Testis (tissue), 3 donors: ENCODE measurements around the gene ASCC1. TPM values are rescaled to one million over a fixed set of nuclear protein-coding genes. Genes with fewer than 3 reads are reported as not detected.

Source experiments
- DNase-seq: peaks from one replicate; pipeline ENCODE4 v3.0.0-alpha.2; 2019
- H3K27ac ChIP-seq, 2 donors: fragments of 200-600 bp; sonication (generic); one replicate each; pipeline ENCODE4 v1.5.1; 2019
- H3K27me3 ChIP-seq: fragments of 200-600 bp; sonication (generic); one replicate; pipeline ENCODE4 v1.5.1; 2019
- H3K36me3 ChIP-seq: fragments of 200-600 bp; sonication (generic); one replicate; pipeline ENCODE4 v1.5.1; 2017; ENCODE audit warnings: low read depth; ENCODE audit errors: missing control alignments
- H3K4me1 ChIP-seq: fragments of 200-600 bp; sonication (generic); one replicate; pipeline ENCODE4 v1.5.1; 2019
- H3K4me3 ChIP-seq, 2 donors: fragments of 200-600 bp; sonication (generic); one replicate each; pipeline ENCODE4 v1.5.1; 2017 to 2019
- H3K9me3 ChIP-seq: fragments of 200-600 bp; sonication (generic); one replicate; pipeline ENCODE4 v1.5.1; 2017
- POLR2A ChIP-seq: fragments of 450-650 bp; IDR thresholded peaks from one replicate; pipeline ENCODE4 v1.6.1; 2017; ENCODE audit warnings: antibody characterized with exemption, mild to moderate bottlenecking, moderate library complexity
- WGBS, 2 donors: methylation state at CpG; one replicate each; pipeline ENCODE4 v1.1.5; 2018; 5-methylcytosine and 5-hydroxymethylcytosine counted together
- intact Hi-C: fragments of 100-400 bp; cut with DNase I; formaldehyde crosslinking; loops from one replicate; pipeline ENCODE4 v1.15.1; 2023; ENCODE audit warnings: low total_unique reads
- polyA plus RNA-seq: library from polyadenylated mRNA; stranded (reverse); fragments of 350-450 nt; fragmentation: Illumina TruSeq; extraction: RNeasy Lipid Tissue Mini Kit (QIAGEN cat#74804); gene quantifications from one replicate; pipeline ENCODE4 v1.2.3, GENCODE V29; 2014; ENCODE audit warnings: low read depth, low replicate concordance; ENCODE audit not compliant: insufficient read depth
- total RNA-seq, 2 donors: library from RNA; depleted of rRNA; stranded (reverse); fragments of >200 nt; gene quantifications; one replicate each; pipeline ENCODE4 v1.2.3, GENCODE V29; 2016
- TF ChIP-seq, protein P1 (sequence below), 3 experiments: fragments of 450-650 bp in 2 of 3; fragments of 200-600 bp in 1 of 3; sonication (generic) in 1 of 3; IDR thresholded peaks; one replicate each; pipeline ENCODE4 v1.5.1; 2016 to 2019; ENCODE audit warnings: antibody characterized with exemption in 3 of 3, mild to moderate bottlenecking in 2 of 3, moderate library complexity in 1 of 3

Gene ASCC1
- total and polyA plus RNA-seq, 3 donors from 2014 or later, result 47.4 to 58.3 (median 48.8) TPM

- Histone ChIP-seq H3K4me3 (no peak overlapping the region), H3K36me3 (no peaks in the 10 kb centered on the region), H3K27me3 (no peaks in the 10 kb centered on the region), H3K27ac (peak overlapping the region; percentile 41 to 72), H3K9me3 (no peaks in the 10 kb centered on the region), H3K4me1 (peaks cover 54% of the 10 kb centered on the region)
- intact Hi-C loops, result no loop called here
- DNase-seq, result no peak
- WGBS, 2 donors, result 36 to 67% methylated on average over 12 to 13 of the region's 13 CpGs
- TF ChIP-seq, protein P1, sequence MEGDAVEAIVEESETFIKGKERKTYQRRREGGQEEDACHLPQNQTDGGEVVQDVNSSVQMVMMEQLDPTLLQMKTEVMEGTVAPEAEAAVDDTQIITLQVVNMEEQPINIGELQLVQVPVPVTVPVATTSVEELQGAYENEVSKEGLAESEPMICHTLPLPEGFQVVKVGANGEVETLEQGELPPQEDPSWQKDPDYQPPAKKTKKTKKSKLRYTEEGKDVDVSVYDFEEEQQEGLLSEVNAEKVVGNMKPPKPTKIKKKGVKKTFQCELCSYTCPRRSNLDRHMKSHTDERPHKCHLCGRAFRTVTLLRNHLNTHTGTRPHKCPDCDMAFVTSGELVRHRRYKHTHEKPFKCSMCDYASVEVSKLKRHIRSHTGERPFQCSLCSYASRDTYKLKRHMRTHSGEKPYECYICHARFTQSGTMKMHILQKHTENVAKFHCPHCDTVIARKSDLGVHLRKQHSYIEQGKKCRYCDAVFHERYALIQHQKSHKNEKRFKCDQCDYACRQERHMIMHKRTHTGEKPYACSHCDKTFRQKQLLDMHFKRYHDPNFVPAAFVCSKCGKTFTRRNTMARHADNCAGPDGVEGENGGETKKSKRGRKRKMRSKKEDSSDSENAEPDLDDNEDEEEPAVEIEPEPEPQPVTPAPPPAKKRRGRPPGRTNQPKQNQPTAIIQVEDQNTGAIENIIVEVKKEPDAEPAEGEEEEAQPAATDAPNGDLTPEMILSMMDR (IDR thresholded peaks at IDR 0.05), result no peak
These were observed 148.5 kb downstream of the ASCC1 start for GRCh38 chr10:72067463-72068125.

DNA sequence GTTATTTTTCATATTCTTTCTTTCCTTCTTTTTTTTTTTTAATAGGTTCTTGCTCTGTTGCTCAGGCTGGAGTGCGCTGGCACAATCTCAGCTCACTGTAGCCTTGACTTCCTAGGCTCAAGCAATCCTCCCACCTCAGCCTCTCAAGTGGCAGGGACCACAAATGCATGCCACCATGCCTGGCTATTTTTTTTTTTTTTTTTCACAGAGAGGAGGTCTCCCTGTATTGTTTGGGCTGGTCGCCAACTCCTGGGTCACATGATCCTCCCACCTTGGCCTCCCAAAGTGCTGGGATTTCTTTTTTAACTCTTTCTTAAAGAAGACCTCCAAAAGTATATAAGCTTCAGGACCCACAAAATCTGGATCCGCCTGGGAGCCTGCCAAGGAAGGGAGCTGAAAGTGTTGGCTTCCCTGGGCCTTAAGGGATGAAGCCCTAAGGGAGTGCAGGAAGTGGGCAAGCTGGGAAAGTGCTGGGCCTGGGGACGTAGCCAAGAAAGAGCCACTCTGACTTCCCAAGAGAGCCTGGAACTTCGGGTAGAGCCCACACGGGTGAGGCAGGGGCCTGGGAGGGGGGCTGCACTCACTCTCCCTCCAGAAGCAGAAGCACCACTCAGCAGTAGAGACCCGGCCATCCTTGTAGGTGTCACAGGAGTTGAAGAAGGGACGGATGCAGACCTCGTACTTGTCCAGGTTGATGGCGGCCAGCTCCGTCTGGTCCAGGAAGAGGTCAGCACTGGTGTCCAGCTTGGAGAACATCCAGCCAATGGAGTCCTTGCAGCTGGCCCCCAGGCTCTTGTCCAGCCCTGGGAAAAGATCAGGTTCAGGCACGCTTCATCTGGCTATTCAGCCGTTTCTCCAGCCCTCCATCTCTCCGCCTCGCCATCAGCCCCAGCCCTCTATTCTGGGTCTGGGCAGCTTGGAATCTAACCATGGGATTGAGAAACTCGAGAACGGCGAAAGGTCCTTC lies 149.5 kb downstream of the ASCC1 start:
- peak; percentile 72 for DNase-seq
- H3K4me3 ChIP-seq, result no peak overlapping the region
- intact Hi-C loops, result no loop called here
- H3K27me3 ChIP-seq, result no peaks in the 10 kb centered on the region
- WGBS, 2 donors, result 33 to 44% methylated on average over 12 to 18 of the region's 18 CpGs
- H3K4me1 ChIP-seq, result peaks cover 54% of the 10 kb centered on the region
- no peaks in the 10 kb centered on the region for H3K9me3 ChIP-seq
- no peak for TF ChIP-seq POLR2A
- TF ChIP-seq, protein P1 (IDR thresholded peaks at IDR 0.05), result no peak
- no peaks in the 10 kb centered on the region for H3K36me3 ChIP-seq
- H3K27ac ChIP-seq, result peak overlapping the region; percentile 53 to 72

DNA sequence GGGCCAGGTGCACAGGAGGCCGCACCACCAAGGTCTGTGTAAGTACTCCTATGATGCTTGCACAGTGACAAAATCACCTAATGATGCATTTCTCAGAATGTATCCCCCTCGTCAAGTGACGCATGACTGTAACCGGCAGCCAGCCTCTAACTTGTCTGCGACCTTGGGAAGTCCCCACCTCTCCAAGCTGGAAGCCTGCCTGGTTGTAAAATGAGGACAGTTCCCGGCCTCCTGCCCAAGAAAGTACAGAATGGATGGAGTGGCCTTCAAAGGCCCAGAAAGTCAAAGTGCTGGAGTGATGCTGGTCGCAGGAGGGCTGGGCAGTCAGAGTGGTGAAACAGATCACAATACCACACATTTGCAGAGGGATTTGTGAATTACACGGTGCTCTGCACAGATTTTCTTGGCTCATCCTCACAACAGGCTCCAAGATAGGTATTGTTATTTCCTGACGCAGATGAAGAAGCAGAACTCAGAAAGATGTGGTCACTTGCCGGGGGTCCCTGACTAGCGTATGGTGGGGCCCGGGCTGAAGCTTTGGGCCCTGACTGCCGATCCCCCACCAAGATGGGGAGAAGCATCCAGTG lies 150.5 kb downstream of the ASCC1 start:
- Histone ChIP-seq H3K4me3 (no peak overlapping the region), H3K4me1 (peaks cover 54% of the 10 kb centered on the region), H3K27ac (peak overlapping the region in 1 of 2 donors; percentile 36), H3K36me3 (no peaks in the 10 kb centered on the region), H3K9me3 (no peaks in the 10 kb centered on the region), H3K27me3 (no peaks in the 10 kb centered on the region)
- WGBS, 2 donors, result 54 to 57% methylated on average over 12 to 13 of the region's 13 CpGs
- TF ChIP-seq POLR2A, result no peak
- TF ChIP-seq, protein P1 (IDR thresholded peaks at IDR 0.05), result no peak
- DNase-seq, result peak; percentile 89
- intact Hi-C loops, result no loop called here

DNA sequence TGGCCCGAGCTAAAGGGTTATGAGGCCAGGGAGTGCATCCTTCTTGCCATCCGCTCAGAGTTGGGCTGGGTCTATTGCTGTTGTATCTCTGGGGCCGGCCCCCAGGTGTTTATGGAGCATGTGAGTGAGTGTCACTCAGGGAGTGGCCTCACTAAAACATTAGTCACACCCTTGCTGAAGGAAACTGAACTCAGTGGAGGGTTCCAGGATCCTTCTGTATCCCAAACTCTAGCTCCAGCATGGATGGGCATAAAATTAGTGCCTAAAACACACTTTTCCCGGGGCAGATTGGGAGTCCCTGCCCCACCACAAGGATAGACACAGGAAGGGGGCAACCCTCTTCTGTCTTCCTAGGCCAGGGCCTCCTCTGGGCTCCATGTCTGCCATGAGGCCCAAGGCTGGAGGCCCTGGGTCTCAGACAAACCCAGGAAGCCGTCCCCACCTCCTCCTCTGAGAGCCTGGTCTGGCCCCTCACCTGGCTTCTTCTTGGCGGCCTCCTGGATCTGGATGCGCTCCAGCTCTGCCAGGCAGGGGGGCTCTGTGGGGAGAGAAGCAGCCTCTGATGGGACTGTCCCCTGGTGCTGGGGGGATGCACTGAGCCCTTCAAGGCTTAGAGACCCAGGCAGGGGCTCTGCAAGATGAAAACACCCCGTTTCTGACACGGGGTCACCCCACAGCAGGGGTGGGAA lies 152.2 kb downstream of the ASCC1 start:
- intact Hi-C loops, result no loop called here
- peaks cover 41% of the 10 kb centered on the region for H3K4me1 ChIP-seq
- no peaks in the 10 kb centered on the region for H3K27me3 ChIP-seq
- DNase-seq, result no peak
- WGBS, 2 donors, result 75 to 97% methylated on average over 4 to 9 of the region's 9 CpGs
- peak overlapping the region in 1 of 2 donors; percentile 24 for H3K27ac ChIP-seq
- H3K9me3 ChIP-seq, result no peaks in the 10 kb centered on the region
- no peak overlapping the region for H3K4me3 ChIP-seq
- H3K36me3 ChIP-seq, result no peaks in the 10 kb centered on the region
- no peak for TF ChIP-seq POLR2A
- TF ChIP-seq, protein P1 (IDR thresholded peaks at IDR 0.05), result no peak
